Neural progenitor cell (in vitro differentiated cells): Measurements from ENCODE around the gene CLNK. TPM values are rescaled to one million over a fixed set of nuclear protein-coding genes. Genes with fewer than 3 reads are reported as not detected.

ENCODE experiments used
- DNase-seq: peaks from one replicate; pipeline ENCODE4 v3.0.0-alpha.2; 2016; ENCODE audit warnings: low spot score
- H2AFZ ChIP-seq: fragments of 200-600 bp; sonication (generic); replicated peaks from 2 replicates; pipeline ENCODE4 v1.6.1; 2016; ENCODE audit warnings: antibody characterized with exemption
- H3F3A ChIP-seq: fragments of 200-600 bp; sonication (generic); 2 replicates; pipeline ENCODE4 v1.6.1; 2016; ENCODE audit warnings: antibody characterized with exemption, low read depth
- H3K27ac ChIP-seq: fragments of 200-600 bp; sonication (generic); 2 replicates; pipeline ENCODE4 v1.5.1; 2016; ENCODE audit warnings: mild to moderate bottlenecking
- H3K27me3 ChIP-seq: fragments of 200-600 bp; sonication (generic); 2 replicates; pipeline ENCODE4 v1.6.1; 2016; ENCODE audit warnings: mild to moderate bottlenecking, moderate library complexity
- H3K36me3 ChIP-seq: fragments of 200-600 bp; sonication (generic); 2 replicates; pipeline ENCODE4 v1.5.1; 2016
- H3K4me1 ChIP-seq: fragments of 200-600 bp; sonication (generic); 2 replicates; pipeline ENCODE4 v1.6.1; 2016; ENCODE audit warnings: mixed run types
- H3K4me2 ChIP-seq: fragments of 200-600 bp; sonication (generic); 2 replicates; pipeline ENCODE4 v1.6.1; 2016
- H3K4me3 ChIP-seq: fragments of 200-600 bp; sonication (generic); 2 replicates; pipeline ENCODE4 v1.5.1; 2016
- H3K79me2 ChIP-seq: fragments of 200-600 bp; sonication (generic); 2 replicates; pipeline ENCODE4 v1.6.1; 2016; ENCODE audit warnings: low read depth
- H3K9ac ChIP-seq: fragments of 200-600 bp; sonication (generic); 2 replicates; pipeline ENCODE4 v1.6.1; 2016
- H3K9me3 ChIP-seq: fragments of 200-600 bp; sonication (generic); 2 replicates; pipeline ENCODE4 v1.5.1; 2016; ENCODE audit warnings: low read depth
- H4K20me1 ChIP-seq: fragments of 200-600 bp; sonication (generic); 2 replicates; pipeline ENCODE4 v1.6.1; 2016; ENCODE audit warnings: low read depth
- H3K27ac Mint-ChIP-seq: 3 replicates; pipeline ENCODE4 v1.8.0; 2021; ENCODE audit warnings: mixed read lengths
- H3K27me3 Mint-ChIP-seq: 2 replicates; pipeline ENCODE4 v1.8.0; 2022; ENCODE audit warnings: low read depth, mild to moderate bottlenecking, inconsistent platforms, moderate library complexity, mixed read lengths; ENCODE audit not compliant: insufficient read depth
- H3K36me3 Mint-ChIP-seq: 3 replicates; pipeline ENCODE4 v1.8.0; 2021; ENCODE audit warnings: mixed read lengths
- H3K4me1 Mint-ChIP-seq: 3 replicates; pipeline ENCODE4 v1.8.0; 2021; ENCODE audit warnings: mixed read lengths
- H3K4me3 Mint-ChIP-seq: 3 replicates; pipeline ENCODE4 v1.8.0; 2021; ENCODE audit warnings: mild to moderate bottlenecking, moderate library complexity, mixed read lengths
- H3K9me3 Mint-ChIP-seq: 3 replicates; pipeline ENCODE4 v1.8.0; 2020; ENCODE audit warnings: mixed read lengths
- CTCF ChIP-seq: fragments of 200-600 bp; sonication (generic); IDR thresholded peaks from 2 replicates; pipeline ENCODE4 v1.5.1; 2017; ENCODE audit warnings: antibody characterized with exemption, mild to moderate bottlenecking
- EZH2 ChIP-seq: fragments of 200-600 bp; sonication (generic); IDR thresholded peaks from 2 replicates; pipeline ENCODE4 v1.6.1; 2017; ENCODE audit warnings: antibody characterized with exemption, mild to moderate bottlenecking, moderate library complexity
- EZH2phosphoT487 ChIP-seq: fragments of 200-600 bp; sonication (generic); IDR thresholded peaks from 2 replicates; pipeline ENCODE4 v1.6.1; 2017; ENCODE audit warnings: antibody characterized with exemption
- total RNA-seq: library from RNA; depleted of rRNA; stranded (reverse); fragments of >200 nt; gene quantifications from 2 replicates; pipeline ENCODE4 v1.2.3, GENCODE V29; 2015; ENCODE audit warnings: low replicate concordance

CLNK gene
- total RNA-seq, 1 donor from 2014 or later: not detected

GRCh38 chr4:10438924-10439323 lies 245.6 kb downstream of the CLNK start:
- no peak overlapping the region for H3K4me3 Mint-ChIP-seq
- Histone ChIP-seq H3K9me3 (peaks cover 3% of the 10 kb centered on the region), H3K9ac (no peak overlapping the region), H3K36me3 (peaks cover 7% of the 10 kb centered on the region), H3F3A (no peaks in the 10 kb centered on the region), H3K27me3 (no peaks in the 10 kb centered on the region), H4K20me1 (no peaks in the 10 kb centered on the region), H3K4me3 (no peak overlapping the region), H3K4me1 (no peaks in the 10 kb centered on the region), H3K4me2 (no peak overlapping the region), H2AFZ (no peak overlapping the region), H3K27ac (no peak overlapping the region), H3K79me2 (no peaks in the 10 kb centered on the region)
- TF ChIP-seq CTCF (no peak), EZH2 (no peak), EZH2phosphoT487 (no peak)
- peaks cover 31% of the 10 kb centered on the region for H3K36me3 Mint-ChIP-seq
- DNase-seq: no peak
- H3K27ac Mint-ChIP-seq: no peak overlapping the region
- peaks cover 26% of the 10 kb centered on the region for H3K9me3 Mint-ChIP-seq
- H3K27me3 Mint-ChIP-seq: peaks cover 2% of the 10 kb centered on the region
- no peaks in the 10 kb centered on the region for H3K4me1 Mint-ChIP-seq

DNA sequence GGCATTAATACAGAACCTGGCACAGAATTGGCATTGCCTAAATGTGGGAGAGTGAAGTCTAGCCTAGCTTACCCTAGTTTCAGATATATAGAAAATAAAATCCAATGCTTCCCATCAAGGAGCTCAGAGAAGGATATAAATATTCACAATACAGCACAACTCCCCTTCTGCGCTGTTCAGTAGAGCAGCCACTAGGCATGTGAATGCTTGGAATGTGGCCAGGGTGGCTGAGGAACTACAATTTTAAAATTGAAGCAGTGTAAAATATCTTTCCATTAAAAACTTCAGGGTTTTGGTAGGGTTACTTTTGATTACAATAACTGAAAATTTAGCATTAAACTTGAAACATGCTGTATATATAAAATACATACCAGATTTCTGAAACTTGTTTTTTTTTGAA lies 246.8 kb downstream of the CLNK start:
- H3K4me3 ChIP-seq: no peak overlapping the region
- Mint-ChIP-seq H3K27me3 (peaks cover 2% of the 10 kb centered on the region), H3K9me3 (peaks cover 15% of the 10 kb centered on the region), H3K4me1 (no peaks in the 10 kb centered on the region), H3K36me3 (peaks cover 19% of the 10 kb centered on the region), H3K27ac (no peak overlapping the region), H3K4me3 (no peak overlapping the region)
- H3K4me2 ChIP-seq: no peak overlapping the region
- H2AFZ ChIP-seq: no peak overlapping the region
- no peak overlapping the region for H3K9ac ChIP-seq
- H3K9me3 ChIP-seq: no peaks in the 10 kb centered on the region
- no peak overlapping the region for H3K27ac ChIP-seq
- no peaks in the 10 kb centered on the region for H3K27me3 ChIP-seq
- DNase-seq: no peak
- no peak for TF ChIP-seq EZH2
- TF ChIP-seq CTCF: no peak
- no peak for TF ChIP-seq EZH2phosphoT487
- no peaks in the 10 kb centered on the region for H4K20me1 ChIP-seq
- H3K36me3 ChIP-seq: no peaks in the 10 kb centered on the region
- no peaks in the 10 kb centered on the region for H3K79me2 ChIP-seq
- no peaks in the 10 kb centered on the region for H3F3A ChIP-seq
- no peaks in the 10 kb centered on the region for H3K4me1 ChIP-seq

Other genes starting within 250 kb of the CLNK start
- gene ZNF518B, start 227.3 kb downstream of the CLNK start, total RNA-seq: 85.8 and 158 TPM in 2 replicates